Adrenal gland (tissue), 5 donors: ENCODE measurements around the gene EMILIN2.

Experiments used
- CTCF ChIP-seq, 6 experiments: fragments of 450-650 bp in 4 of 6; fragments of 200-600 bp in 2 of 6; sonication (generic) in 1 of 6; IDR thresholded peaks; 1 replicate in 5 of 6; 2 replicates in 1 of 6; pipeline versions ENCODE4 v1.5.1 to v1.8.0; 2016 to 2021; ENCODE audit warnings: antibody characterized with exemption in 6 of 6, mild to moderate bottlenecking in 2 of 6, moderate library complexity in 1 of 6
- POLR2A ChIP-seq, 2 donors: fragments of 450-650 bp; IDR thresholded peaks; one replicate each; pipeline ENCODE4 v1.6.1; 2017; ENCODE audit warnings: antibody characterized with exemption in 2 of 2, mild to moderate bottlenecking in 2 of 2, moderate library complexity in 1 of 2
- donor health status: DM: no; HTN: no; CAD: no.

DNA sequence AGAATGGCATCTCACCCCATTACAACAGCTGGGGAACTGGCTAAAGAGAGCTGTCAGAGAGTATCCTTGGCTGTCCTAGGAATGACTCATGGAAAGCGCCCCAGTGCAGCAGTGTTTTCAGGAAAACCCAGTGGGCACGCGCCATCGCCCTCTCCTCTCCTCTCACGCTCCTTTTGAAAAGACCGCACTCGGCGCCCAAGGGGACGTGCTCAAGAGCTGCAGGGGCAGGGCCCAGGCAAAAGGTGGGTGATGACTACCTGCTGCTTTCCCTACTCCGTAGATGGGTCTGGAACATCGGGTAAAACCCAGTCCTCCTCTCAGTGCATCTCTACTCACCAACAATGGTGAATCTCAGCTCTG is 68.1 kb downstream of the EMILIN2 start:
- no peak for TF ChIP-seq CTCF (IDR thresholded peaks at IDR 0.05)
- TF ChIP-seq POLR2A (IDR thresholded peaks at IDR 0.05) = no peak
